Liver (tissue), 2 donors: ENCODE measurements around the gene ATG2A.

Experiments
- TF ChIP-seq, protein P1 (sequence below): fragments of 150-350 bp; IDR thresholded peaks from 2 replicates; pipeline ENCODE4 v1.5.1; 2017; ENCODE audit warnings: improper control_type of control experiment, low read depth, low read length; ENCODE audit not compliant: missing input control
- TF ChIP-seq, protein P2 (sequence below): IDR thresholded peaks from 2 replicates; pipeline ENCODE4 v1.6.1; 2016; ENCODE audit warnings: antibody characterized with exemption, mild to moderate bottlenecking
- donor health status: healthy.

DNA sequence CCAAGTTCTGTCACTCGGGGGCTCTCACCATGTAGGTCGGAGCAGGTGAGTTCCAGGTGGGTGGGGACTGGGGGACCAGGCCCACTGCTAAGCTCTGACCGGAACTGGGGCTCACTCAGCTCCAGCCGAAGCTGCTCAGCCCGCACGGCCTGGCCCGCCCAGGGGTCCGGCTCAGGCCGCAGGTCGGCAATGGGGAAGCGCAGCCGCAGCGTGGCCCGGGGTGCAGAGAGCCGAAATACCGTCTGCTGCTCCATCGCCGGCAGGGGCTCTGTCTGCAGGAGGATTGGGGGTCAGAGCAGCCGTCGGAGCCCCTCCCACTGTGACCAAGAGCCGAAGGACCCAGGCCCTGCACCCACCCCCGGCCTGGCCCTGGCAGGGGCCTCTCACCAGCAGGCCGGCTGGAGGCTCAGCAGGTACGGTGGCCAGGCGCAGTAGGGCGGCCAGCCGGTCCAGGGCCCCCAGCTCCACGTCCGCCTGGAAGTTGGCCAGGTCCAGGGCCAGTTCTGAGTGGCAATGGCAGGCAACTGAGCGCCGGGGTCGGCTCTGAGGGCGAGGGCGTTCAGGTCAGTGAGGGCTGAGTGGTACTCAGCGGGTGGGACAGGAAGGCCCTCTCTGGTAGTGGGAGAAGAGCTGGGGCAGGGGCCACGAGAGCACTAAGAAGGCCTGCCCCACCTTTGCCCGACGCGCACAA is 7.2 kb downstream of the ATG2A start:
- TF ChIP-seq, protein P1, sequence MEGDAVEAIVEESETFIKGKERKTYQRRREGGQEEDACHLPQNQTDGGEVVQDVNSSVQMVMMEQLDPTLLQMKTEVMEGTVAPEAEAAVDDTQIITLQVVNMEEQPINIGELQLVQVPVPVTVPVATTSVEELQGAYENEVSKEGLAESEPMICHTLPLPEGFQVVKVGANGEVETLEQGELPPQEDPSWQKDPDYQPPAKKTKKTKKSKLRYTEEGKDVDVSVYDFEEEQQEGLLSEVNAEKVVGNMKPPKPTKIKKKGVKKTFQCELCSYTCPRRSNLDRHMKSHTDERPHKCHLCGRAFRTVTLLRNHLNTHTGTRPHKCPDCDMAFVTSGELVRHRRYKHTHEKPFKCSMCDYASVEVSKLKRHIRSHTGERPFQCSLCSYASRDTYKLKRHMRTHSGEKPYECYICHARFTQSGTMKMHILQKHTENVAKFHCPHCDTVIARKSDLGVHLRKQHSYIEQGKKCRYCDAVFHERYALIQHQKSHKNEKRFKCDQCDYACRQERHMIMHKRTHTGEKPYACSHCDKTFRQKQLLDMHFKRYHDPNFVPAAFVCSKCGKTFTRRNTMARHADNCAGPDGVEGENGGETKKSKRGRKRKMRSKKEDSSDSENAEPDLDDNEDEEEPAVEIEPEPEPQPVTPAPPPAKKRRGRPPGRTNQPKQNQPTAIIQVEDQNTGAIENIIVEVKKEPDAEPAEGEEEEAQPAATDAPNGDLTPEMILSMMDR, result no peak
- TF ChIP-seq, protein P2, sequence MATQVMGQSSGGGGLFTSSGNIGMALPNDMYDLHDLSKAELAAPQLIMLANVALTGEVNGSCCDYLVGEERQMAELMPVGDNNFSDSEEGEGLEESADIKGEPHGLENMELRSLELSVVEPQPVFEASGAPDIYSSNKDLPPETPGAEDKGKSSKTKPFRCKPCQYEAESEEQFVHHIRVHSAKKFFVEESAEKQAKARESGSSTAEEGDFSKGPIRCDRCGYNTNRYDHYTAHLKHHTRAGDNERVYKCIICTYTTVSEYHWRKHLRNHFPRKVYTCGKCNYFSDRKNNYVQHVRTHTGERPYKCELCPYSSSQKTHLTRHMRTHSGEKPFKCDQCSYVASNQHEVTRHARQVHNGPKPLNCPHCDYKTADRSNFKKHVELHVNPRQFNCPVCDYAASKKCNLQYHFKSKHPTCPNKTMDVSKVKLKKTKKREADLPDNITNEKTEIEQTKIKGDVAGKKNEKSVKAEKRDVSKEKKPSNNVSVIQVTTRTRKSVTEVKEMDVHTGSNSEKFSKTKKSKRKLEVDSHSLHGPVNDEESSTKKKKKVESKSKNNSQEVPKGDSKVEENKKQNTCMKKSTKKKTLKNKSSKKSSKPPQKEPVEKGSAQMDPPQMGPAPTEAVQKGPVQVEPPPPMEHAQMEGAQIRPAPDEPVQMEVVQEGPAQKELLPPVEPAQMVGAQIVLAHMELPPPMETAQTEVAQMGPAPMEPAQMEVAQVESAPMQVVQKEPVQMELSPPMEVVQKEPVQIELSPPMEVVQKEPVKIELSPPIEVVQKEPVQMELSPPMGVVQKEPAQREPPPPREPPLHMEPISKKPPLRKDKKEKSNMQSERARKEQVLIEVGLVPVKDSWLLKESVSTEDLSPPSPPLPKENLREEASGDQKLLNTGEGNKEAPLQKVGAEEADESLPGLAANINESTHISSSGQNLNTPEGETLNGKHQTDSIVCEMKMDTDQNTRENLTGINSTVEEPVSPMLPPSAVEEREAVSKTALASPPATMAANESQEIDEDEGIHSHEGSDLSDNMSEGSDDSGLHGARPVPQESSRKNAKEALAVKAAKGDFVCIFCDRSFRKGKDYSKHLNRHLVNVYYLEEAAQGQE, result no peak
